GM12875 (cell line): ENCODE results near the gene KCNB1.

Experiments
- H3K4me3 ChIP-seq: one replicate; pipeline ENCODE4 v1.5.1; 2011; ENCODE audit warnings: low read depth, low read length, control low read depth
- CTCF ChIP-seq: IDR thresholded peaks from 2 replicates; pipeline ENCODE4 v1.5.1; 2011; ENCODE audit warnings: low read depth, mild to moderate bottlenecking, control low read depth, inconsistent platforms, low read length, moderate library complexity, borderline replicate concordance; ENCODE audit not compliant: insufficient read depth

Gene KCNB1

GRCh38 chr20:49480236-49480635 lies 2.2 kb downstream of the KCNB1 start:
- TF ChIP-seq CTCF: no peak
- no peak overlapping the region for H3K4me3 ChIP-seq

GRCh38 chr20:49479785-49480184 lies 2.7 kb downstream of the KCNB1 start:
- H3K4me3 ChIP-seq: no peak overlapping the region
- no peak for TF ChIP-seq CTCF

GRCh38 chr20:49478754-49479689 lies 3.4 kb downstream of the KCNB1 start:
- H3K4me3 ChIP-seq: no peak overlapping the region
- TF ChIP-seq CTCF: no peak

GRCh38 chr20:49478266-49478665 lies 4.2 kb downstream of the KCNB1 start:
- TF ChIP-seq CTCF: no peak

GRCh38 chr20:49477200-49477599 lies 5.3 kb downstream of the KCNB1 start:
- no peak for TF ChIP-seq CTCF
- H3K4me3 ChIP-seq: no peak overlapping the region

More at GRCh38 chr20:49478266-49478665, 4.2 kb downstream of the KCNB1 start:
- H3K4me3 ChIP-seq: no peak overlapping the region

GRCh38 chr20:49476016-49476355 lies 6.5 kb downstream of the KCNB1 start:
- H3K4me3 ChIP-seq: no peak overlapping the region
- TF ChIP-seq CTCF: no peak
